Osteoblast (primary cell): ENCODE measurements around the gene DIO1. TPM values are rescaled to one million over a fixed set of nuclear protein-coding genes. Genes with fewer than 3 reads are reported as not detected.

ENCODE experiments used
- DNase-seq: peaks from one replicate; pipeline ENCODE4 v3.0.0; 2011; ENCODE audit warnings: low spot score, mixed read lengths; ENCODE audit not compliant: insufficient read length; ENCODE audit errors: missing footprints
- H2AFZ ChIP-seq: 2 replicates; pipeline ENCODE4 v1.6.0; 2011; ENCODE audit warnings: mild to moderate bottlenecking, low read length
- H3K27ac ChIP-seq: 2 replicates; pipeline ENCODE4 v1.5.1; 2011; ENCODE audit warnings: mild to moderate bottlenecking, low read depth, low read length, moderate library complexity
- H3K27me3 ChIP-seq: 2 replicates; pipeline ENCODE4 v1.6.0; 2012; ENCODE audit warnings: mild to moderate bottlenecking, control low read depth, inconsistent platforms, low read length, moderate library complexity; ENCODE audit not compliant: insufficient read depth
- H3K36me3 ChIP-seq: 2 replicates; pipeline ENCODE4 v1.5.1; 2011; ENCODE audit warnings: mild to moderate bottlenecking, low read length, control low read depth, moderate library complexity; ENCODE audit not compliant: insufficient read depth
- H3K4me1 ChIP-seq: 2 replicates; pipeline ENCODE4 v1.5.1; 2011; ENCODE audit warnings: mild to moderate bottlenecking, low read length, control low read depth, moderate library complexity; ENCODE audit not compliant: insufficient read depth
- H3K4me2 ChIP-seq: 2 replicates; pipeline ENCODE4 v1.6.0; 2011; ENCODE audit warnings: mild to moderate bottlenecking, low read length; ENCODE audit not compliant: insufficient read depth
- H3K4me3 ChIP-seq: fragments of 200-600 bp; sonication (generic); 3 replicates; pipeline ENCODE4 v1.5.1; 2012; ENCODE audit warnings: mild to moderate bottlenecking, low read length, inconsistent platforms; ENCODE audit not compliant: insufficient read depth
- H3K79me2 ChIP-seq: 2 replicates; pipeline ENCODE4 v1.6.0; 2012; ENCODE audit warnings: mild to moderate bottlenecking, low read length, control low read depth, inconsistent platforms; ENCODE audit not compliant: insufficient read depth
- H3K9me3 ChIP-seq: 2 replicates; pipeline ENCODE4 v1.5.1; 2011; ENCODE audit warnings: low read depth, low read length, control low read depth
- H4K20me1 ChIP-seq: 2 replicates; pipeline ENCODE4 v1.6.0; 2012; ENCODE audit warnings: mild to moderate bottlenecking, low read length, control low read depth; ENCODE audit not compliant: insufficient read depth
- total RNA-seq: library from RNA; depleted of rRNA; stranded (reverse); fragments of >200 nt; gene quantifications from 2 replicates; pipeline ENCODE4 v1.2.3, GENCODE V29; 2012
- TF ChIP-seq, protein P1 (sequence below): IDR thresholded peaks from 2 replicates; pipeline ENCODE4 v1.5.1; 2011; ENCODE audit warnings: mild to moderate bottlenecking, low read depth, low read length, moderate library complexity; ENCODE audit errors: extremely low read depth

Gene DIO1
- total RNA-seq, 1 donor, result not detected

DNA sequence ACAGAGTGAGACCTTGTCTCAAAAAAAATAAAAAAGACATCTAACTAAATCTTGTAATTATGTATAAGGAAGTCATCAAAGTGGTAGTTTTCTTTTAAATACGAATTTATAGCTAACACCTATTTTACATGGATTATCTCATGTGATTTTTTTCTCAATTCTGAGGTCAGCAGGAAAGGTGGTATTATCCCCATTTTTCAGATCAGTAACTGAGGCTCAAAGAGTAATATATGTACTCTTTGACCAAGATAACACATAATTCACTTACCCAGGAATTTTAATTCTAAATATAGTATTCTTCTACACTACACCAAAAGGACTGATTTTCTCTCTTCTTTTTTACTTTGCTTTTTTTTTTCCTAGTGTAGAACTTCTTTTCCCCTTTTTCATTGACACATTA is 42.4 kb downstream of the DIO1 start:
- Histone ChIP-seq H3K9me3 (peaks cover 1% of the 10 kb centered on the region), H3K4me1 (peaks cover 4% of the 10 kb centered on the region), H3K36me3 (peaks cover 3% of the 10 kb centered on the region), H3K27ac (no peak overlapping the region), H3K27me3 (no peaks in the 10 kb centered on the region), H2AFZ (no peak overlapping the region), H3K4me3 (no peak overlapping the region), H3K79me2 (peaks cover 5% of the 10 kb centered on the region), H4K20me1 (no peaks in the 10 kb centered on the region), H3K4me2 (no peak overlapping the region)
- no peak for DNase-seq
- TF ChIP-seq, protein P1, sequence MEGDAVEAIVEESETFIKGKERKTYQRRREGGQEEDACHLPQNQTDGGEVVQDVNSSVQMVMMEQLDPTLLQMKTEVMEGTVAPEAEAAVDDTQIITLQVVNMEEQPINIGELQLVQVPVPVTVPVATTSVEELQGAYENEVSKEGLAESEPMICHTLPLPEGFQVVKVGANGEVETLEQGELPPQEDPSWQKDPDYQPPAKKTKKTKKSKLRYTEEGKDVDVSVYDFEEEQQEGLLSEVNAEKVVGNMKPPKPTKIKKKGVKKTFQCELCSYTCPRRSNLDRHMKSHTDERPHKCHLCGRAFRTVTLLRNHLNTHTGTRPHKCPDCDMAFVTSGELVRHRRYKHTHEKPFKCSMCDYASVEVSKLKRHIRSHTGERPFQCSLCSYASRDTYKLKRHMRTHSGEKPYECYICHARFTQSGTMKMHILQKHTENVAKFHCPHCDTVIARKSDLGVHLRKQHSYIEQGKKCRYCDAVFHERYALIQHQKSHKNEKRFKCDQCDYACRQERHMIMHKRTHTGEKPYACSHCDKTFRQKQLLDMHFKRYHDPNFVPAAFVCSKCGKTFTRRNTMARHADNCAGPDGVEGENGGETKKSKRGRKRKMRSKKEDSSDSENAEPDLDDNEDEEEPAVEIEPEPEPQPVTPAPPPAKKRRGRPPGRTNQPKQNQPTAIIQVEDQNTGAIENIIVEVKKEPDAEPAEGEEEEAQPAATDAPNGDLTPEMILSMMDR, result no peak

GRCh38 chr1:53938136-53938830 is 44.3 kb downstream of the DIO1 start:
- Histone ChIP-seq H3K27me3 (no peaks in the 10 kb centered on the region), H3K79me2 (peaks cover 15% of the 10 kb centered on the region), H4K20me1 (no peaks in the 10 kb centered on the region), H3K9me3 (peaks cover 1% of the 10 kb centered on the region), H2AFZ (no peak overlapping the region), H3K36me3 (peaks cover 3% of the 10 kb centered on the region), H3K27ac (no peak overlapping the region), H3K4me3 (no peak overlapping the region), H3K4me2 (peak overlapping the region; percentile 18), H3K4me1 (peaks cover 4% of the 10 kb centered on the region)
- DNase-seq, result peak; percentile 34
- TF ChIP-seq, protein P1, result no peak

DNA sequence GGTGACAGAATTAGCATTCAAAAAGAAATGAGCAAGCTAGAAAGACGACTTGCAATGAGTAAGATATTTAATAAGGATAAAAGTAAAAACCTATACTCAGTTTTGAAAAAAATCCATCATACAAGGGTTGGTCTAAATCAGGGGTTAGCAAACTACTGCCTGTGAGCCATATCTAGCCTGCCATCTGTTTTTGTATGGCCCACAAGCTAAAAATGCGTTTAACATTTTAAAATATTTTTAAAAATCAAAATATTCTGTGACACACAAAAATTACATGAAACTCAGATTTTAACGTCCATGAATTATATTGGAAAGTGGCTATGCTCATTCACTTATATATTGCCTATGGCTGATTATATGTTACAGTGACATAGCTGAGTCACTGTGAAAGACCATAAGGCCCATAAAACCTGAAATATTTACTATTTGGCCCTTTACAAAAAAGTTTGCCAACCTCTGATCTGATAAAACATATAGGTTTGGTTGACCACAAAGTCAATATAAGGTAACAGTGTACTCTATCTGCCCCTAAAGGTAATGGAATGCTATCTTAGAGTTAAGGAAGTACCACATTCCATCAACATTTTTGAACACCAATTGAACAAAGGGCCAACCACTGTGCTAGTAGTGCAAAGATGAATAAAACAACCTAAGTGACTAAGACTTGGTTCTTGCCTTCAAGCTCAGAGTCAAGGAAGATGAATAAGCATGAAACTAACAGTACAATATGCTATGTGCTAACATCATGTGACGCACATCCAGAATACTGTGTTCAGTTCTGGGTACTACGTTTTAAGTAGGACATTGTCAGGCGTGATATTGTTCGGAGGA is 48.4 kb downstream of the DIO1 start:
- H3K9me3 ChIP-seq, result no peaks in the 10 kb centered on the region
- no peak for DNase-seq
- H3K79me2 ChIP-seq, result peaks cover 49% of the 10 kb centered on the region
- TF ChIP-seq, protein P1, result no peak
- no peak overlapping the region for H2AFZ ChIP-seq
- no peaks in the 10 kb centered on the region for H3K36me3 ChIP-seq
- no peaks in the 10 kb centered on the region for H4K20me1 ChIP-seq
- no peak overlapping the region for H3K4me2 ChIP-seq
- peaks cover 17% of the 10 kb centered on the region for H3K4me1 ChIP-seq
- H3K27me3 ChIP-seq, result no peaks in the 10 kb centered on the region
- H3K27ac ChIP-seq, result no peak overlapping the region
- H3K4me3 ChIP-seq, result no peak overlapping the region

- TF ChIP-seq, protein P1, result no peak
- no peak for DNase-seq
- H3K4me2 ChIP-seq, result no peak overlapping the region
- H3K27ac ChIP-seq, result no peak overlapping the region
- H3K4me1 ChIP-seq, result peaks cover 22% of the 10 kb centered on the region
- no peaks in the 10 kb centered on the region for H4K20me1 ChIP-seq
- no peak overlapping the region for H3K4me3 ChIP-seq
- H3K9me3 ChIP-seq, result no peaks in the 10 kb centered on the region
- peaks cover 56% of the 10 kb centered on the region for H3K79me2 ChIP-seq
- no peaks in the 10 kb centered on the region for H3K27me3 ChIP-seq
- no peak overlapping the region for H2AFZ ChIP-seq
- no peaks in the 10 kb centered on the region for H3K36me3 ChIP-seq
Measured at GRCh38 chr1:53943090-53943489, 49.1 kb downstream of the DIO1 start.
